Stimulated activated CD4-positive, alpha-beta T cell treated with anti-CD3 and anti-CD28 coated beads, Interleukin-1b, Interleukin-23, amount 100 ng/mL, for 48 hours (primary cell): Measurements from ENCODE around the gene RHO.

Experiments used
- DNase-seq: peaks from one replicate; pipeline ENCODE4 v3.0.0-alpha.2; 2020

The RHO gene

DNA sequence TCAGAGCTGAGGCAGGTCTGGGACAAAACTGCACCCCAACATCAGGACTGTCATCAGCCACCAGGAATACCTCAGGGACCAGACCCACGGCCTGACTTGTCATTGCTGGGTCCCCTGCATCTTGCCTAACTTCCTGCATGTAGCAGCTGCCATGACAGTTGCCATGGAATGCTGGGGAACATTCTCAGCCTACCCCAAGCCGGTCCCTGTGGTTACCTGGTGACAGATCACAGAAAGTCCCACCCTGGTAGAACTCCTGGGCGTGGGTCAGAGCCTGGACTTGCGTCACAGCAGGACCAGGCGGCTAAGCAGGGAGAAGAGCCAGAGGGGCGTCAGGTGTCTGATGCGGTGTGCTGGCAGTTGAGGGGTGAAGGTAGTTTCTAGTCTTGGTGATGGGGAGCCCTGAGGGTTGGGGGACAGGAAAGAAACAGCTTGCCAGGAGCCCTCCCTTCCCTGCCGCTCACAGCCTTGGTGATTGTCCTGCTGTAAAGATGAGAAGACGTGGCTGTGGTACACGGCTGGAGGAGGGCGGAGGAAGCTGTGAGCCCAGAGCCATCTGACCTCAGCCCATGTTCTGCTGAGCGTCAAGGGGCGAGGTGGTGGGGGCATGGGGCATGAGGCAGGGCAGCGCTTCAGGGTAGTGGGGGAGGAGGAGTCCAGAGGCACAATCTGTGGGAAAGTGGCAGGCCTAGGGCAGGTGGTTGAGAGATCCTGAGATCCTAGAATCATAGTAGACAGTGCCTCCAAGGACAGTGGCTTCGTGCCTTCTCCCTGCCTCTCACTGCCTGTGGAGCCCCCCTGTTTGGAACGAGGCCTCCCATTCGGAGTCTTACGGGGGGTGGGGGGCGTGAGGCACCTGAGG lies 19.9 kb downstream of the RHO start:
- DNase-seq, result no peak

DNA sequence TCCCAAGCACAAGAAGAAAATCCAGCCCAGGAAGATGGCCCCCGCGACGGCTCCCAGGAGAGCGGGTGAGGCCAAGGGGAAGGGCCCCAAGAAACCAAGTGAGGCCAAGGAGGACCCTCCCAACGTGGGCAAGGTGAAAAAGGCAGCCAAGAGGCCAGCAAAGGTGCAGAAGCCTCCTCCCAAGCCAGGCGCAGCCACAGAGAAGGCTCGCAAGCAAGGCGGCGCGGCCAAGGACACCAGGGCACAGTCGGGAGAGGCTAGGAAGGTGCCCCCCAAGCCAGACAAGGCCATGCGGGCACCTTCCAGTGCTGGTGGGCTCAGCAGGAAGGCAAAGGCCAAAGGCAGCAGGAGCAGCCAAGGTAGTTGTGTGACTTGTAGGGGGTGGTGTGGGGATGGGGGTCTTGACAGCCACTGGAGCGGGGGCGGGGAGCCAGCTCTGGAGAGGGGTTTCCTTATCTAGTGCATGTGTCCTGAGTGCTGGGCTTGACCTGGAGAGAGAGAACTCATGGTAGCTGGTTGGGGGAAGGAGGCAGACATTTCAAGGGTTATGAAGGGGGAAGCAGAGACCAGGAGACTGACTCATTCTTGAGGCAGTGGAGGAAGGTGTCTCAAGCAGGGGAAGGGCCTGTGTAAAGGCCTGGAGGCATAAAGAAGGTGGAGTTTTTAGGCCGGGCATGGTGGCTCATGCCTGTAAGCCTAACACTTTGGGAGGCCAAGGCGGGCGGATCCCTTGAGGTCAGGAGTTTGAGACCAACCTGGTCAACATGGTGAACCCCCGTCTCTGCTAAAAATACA lies 20.8 kb downstream of the RHO start:
- DNase-seq, result no peak

DNA sequence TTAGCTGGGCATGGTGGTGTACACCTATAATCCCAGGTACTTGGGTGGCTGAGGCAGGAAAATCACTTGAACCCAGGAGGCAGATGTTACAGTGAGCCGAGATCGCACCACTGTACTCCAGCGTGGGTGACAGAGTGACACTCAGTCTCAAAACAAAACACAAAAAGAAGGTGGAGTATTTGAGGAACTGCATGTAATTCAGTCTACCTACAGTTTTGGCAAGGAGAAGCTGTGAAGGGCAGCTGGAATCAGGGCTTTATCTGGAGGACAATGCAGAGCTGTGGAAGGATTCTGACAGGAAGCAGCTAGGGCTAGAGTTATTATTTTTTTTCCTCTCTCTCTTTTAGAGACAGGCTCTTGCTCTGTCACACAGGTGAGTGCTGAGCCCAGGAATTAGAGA lies 21.4 kb downstream of the RHO start:
- no peak for DNase-seq

DNA sequence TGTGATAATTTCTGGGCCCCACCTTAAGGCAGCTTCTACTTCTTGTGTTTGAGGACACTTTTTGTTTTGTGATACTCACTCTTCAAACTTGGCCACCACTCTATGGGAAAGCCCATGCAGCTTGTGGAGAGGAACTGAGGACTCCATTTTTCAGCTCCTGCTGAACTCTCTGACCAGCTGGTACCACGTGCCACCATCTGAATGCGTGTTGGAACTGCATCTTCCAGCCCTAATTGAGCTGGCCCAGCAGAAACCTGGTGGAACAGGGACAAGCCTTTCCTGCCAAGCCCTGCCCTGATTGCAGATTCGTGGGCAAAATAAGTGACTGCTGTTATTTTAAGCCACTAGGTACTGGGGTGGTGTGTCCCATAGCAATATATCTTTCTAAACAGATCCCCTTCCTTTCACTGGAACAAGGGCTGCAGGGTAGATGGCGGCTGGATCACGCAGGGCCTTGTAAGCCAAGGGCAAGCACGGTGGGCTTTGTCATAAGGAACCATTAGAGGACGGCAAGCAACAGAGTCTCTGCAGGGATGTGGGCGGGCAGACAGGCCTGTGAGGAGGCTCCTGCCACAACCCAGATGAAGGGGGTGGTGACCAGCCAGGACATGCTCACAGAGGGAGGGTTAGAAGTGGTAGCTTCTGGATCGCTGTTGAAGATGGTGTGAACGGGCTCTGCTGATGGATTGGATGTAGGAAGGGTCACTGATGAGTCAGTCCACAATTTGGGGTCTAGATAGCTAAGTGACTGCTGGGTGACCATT lies 24.0 kb downstream of the RHO start:
- no peak for DNase-seq

DNA sequence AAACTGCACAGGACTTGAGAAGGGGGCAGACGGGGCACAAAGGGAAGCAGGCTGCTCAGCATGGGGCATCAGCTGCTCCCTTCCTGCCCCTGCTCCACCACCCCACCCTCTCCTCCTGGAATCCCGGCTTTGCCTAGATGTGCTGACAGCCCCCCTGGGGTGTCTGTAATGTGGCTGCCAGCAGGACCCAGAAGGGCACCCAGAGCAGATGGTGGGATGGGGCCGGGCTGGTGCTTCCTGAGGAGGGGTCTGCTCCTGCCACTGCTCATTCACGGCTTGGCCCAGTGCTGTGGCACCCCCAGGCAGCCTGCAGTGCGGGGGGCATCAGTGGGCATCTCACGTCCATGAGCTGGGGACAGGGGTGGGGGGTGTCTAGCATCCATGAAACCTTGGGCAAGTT lies 24.7 kb downstream of the RHO start:
- no peak for DNase-seq

DNA sequence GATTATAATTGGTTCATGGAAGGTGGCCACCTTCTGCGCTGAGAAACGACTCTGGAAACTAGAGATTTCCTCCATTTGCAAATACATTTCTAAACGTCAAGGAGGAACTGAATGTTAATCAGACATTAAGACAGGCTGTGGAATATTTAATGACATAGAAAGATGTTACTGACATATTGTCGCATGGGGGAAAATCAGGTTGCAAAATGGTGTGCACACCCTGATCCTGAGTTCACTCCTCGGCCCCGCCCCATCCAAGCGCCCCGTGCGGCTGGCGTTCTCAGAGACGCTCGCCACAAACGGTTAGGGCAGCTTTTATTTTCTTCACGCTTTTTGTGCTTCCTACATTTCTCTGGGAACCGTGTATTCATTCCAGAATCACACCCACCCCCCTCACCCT lies 25.3 kb downstream of the RHO start:
- no peak for DNase-seq

DNA sequence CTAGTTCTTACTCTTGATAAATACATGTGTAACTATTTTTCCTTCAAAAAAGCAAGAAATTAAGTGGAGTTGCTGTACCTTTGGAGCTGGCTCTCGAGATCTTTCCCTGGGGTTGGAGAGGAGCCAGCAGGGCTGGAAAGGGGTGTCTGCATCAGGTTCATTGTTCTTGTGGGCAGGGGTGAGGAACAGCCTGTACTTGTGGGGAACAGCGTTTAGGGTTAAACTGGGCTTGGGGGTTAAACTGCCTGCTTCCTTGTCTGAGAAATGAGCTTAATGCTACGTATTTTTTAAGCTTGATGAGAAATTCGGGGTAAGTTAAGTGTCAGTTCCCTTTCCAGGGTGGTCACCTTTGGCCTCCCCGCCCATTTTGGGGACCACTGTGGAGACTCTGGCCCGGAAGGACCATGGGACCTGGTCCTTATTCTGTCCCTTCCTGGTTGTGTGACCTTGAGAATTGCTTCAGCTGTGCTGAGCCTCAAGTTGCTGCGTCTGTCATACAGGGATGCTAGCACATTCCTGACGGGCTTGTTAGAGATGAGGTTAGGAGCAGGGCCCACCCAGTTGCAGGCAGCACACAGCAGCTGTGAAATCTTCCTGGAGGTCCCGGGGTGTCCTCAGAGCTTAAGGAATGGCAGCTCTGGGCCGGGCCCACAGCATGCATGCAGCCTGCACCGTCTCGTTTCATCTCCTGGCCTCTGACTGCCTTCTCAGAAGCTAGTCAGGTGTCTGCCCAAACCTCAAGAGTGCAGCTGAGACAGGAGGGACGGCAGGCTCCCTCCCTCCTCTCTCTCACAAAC lies 26.1 kb downstream of the RHO start:
- DNase-seq, result no peak

DNA sequence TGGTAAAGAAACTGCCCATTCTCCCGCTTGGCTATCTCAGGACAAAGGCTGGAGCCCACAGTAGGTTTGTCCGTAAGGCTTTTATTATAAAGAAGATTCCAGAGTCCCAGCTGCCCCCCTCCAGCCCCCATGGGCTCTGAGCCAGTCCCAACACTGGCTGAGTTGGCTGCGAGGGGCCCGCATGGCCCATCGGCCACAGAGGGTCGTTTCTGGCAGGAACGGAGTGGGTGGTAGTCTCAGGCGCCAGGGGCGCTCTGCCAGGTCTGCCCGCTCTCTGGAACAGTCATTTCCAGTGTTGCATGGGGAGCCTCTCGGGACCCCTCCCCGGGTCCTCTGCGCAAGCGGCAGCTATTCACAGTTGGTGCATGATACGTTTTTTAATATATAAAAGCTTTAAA lies 26.7 kb downstream of the RHO start:
- no peak for DNase-seq

DNA sequence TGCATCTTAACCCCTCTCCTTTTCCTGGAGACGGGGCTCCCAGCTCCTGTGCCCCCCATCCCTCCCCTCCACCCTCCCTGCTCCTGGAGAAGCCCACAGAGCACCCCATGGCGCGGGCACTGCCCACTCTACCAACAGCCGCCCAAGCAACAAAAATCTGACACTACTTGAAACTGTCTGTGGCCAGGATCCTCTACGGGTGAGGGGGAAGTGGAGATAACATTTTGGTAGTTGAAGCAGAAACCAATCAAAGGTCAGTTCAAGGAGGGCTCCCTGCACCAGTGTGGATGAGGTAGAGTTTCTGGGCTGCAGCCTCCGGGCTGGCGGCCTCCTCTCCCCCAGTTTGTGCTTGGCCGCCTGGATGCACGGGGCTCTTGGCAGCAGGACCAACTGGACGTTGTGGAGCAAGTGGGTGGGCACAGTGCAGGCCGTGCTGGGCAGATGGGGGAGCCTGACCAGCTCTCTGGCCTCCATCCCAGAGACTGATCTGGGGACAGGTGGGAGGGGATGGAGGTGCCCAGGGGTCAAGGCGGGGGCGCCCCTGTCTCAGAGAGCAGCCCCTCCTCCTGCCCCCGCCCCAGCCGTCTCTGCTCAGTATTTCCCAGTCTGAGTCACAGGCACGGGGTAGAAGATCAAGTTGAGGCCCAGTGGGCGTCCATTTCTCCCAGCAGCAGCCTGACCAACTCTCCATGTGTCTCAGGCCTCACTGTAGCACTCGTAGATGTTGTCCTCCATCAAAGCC lies 27.3 kb downstream of the RHO start:
- no peak for DNase-seq

DNA sequence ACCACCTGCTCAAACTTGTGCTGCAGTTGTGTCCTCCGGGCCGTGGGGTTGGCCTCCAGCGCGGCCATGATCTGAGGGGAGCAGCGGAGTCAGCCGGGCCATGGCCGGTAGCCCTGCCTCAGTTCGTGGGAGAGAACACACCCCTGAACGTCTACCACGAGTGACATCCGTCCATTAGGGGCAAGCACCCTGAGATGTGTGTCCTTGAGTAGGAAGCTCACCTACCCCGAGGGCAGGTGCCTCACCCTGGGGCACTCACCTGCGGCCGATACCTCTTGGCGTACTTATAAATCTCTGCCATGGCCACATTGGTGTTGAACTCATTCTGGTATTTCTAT lies 27.9 kb downstream of the RHO start:
- DNase-seq, result no peak

DNA sequence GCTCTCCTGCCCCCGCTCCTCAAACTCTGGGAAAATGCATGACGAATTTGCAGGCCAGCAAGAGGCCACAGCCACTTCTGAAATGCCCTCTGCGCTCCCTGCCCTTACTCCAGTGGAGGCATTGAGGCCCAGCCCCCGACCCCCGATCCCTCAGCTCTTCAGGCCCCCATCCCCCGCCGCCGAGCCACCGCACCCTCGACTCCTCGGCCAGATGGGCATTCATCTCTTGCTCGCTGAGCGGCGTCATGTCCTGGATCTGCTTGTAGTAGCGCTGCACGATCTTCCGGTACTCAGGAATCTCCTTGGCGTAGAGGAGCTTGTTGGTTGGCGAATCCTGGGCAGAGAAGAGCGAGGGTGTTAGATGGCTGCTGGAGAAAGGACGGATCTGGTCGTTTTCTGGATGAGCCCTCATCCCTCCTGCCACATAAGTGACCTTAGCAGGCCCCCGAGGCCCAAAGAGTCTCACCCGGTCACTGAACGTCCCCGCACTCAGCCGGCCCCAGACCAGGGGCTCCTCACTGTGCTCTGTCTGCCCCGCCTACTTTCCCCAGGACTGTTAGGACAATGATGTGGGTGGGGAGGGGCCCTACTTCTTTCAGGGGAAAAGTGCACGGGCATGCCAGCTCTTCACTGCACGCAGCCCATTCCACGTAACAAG lies 28.6 kb downstream of the RHO start:
- DNase-seq, result no peak

DNA sequence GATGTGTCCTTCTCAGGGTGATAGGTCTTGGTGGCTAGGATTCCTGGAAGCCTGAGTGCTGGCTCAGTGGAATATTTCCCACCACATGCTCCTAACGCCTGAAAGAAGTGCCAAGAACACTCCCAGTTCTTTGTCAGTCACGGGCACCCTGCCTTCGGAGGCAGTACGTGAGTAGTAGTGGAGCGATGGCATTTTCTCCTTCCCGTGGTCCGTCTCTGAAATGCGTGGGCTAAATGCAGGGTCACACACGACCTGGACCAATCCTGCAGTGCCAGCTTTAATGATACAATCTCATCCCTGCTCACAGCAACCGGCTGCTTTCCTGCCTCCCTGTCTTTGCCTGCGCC lies 29.1 kb downstream of the RHO start:
- DNase-seq, result no peak

DNA sequence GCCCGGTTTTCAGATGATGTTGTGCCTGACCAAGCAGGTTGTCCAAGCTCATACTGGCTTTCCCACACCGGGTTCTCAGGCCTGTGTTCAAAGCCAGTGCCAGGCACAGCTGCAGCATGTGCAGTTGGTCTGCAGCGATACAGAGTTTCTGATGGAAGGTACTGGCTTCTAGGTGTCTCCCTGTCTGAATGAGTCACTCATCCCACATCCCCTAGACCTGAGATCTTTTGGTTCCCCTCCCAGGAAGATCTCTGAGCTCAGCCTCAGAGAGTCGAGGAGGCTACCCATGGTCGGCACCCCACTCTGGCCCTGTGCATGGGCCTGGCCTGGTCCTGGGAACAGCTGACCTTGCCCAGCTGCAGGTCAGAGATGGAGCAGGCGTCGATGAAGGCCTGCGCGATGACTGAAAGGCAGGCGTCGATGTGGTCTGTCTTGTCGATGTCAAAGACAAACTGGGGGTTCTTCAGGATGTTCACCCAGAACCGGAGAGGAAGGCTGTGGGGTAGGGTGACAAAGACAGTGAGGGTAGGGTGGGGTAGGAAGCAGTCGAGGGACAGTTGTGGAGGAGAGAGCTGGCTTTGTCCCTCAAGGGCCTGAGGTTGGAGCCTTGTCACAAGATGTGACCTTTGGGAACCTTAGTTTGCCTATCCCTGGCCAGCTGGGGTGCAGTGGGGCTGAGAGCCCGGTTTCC lies 29.8 kb downstream of the RHO start:
- no peak for DNase-seq

DNA sequence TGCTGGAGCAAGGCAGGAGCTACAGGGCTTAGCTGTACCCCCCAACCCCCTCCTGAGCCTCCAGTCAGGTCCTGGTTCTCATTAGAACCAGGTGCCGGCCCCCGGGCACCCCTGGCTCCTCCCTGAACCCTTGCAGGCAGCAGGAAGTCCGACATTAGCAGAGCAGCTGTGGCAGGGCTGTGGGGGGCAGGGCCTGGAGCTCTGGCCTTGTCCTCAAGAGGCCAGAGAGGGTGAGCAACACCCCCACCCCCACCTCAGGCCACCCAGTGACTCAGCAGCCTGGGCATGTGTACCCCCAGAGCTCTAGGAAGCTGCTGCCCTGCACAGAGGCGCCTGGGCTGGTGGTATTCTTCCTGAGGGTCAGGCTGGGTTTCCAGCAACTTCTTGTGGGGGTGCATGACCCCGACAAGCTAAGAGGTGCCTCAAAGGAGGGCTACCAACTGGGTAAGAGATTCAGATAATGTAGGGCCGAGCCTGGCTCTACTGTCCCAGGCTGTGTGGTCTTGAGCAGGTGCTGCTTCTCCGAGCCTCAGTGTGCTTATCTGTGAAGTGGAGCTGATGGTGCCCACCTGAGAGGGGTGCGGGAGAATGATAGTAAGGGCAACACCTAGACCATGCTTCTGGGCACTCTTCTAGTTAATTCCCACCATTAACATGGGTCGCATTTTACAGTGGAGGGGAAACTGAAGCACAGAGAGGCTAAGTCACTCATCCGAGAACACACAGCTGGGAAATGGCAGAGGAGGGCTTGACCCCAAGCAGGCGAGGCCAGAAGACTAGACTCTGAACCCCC lies 30.5 kb downstream of the RHO start:
- DNase-seq, result no peak

DNA sequence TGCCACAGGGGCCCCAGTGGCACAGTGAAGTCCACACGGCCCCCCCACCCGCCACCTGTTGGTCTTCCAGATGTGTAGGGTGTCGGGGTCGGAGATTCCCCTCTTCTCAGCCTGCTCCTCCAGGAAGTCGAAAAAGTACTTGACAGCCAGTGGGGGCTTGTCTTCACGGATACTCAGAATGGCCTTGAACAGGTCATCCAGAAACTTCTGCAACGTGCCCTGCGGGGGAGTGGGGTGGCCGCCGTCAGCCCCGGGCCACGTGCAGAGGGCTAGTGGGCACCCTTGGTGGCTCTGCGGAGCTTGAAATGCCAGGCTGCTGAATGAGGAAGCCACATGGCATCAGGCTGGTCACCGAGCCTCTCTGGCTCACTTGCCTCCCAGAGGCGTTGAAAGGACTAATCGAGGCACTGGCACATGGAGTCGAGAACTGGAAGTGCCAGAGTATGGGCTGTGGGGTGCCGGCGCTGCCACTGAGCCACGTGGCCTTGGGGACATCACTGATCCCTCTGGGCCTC lies 31.2 kb downstream of the RHO start:
- DNase-seq, result no peak

DNA sequence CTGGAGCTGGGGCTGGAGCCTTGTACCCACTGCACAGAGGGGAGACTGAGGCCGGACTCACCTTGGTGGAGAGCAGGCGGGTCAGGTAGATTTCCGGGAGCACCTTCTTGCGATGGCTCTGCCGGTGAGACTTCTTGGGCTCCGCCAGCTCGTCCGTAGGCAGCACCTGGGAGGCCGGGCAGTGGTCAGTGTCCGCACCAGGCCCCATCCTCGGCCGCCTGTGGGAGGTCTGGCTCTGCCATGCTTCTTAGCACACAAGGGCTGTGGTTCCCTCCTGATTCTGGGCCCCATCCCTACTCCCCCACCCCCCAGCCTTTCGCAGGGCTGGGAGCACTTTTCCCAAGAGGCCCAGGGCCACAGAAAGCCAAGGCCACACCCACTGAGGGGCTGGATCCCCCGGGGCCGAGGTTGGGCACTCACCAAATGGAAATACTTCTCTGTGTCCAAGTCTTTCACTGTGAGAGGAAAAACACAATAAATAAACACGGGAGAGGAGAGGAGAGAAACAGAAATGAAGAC lies 31.9 kb downstream of the RHO start:
- DNase-seq, result no peak

DNA sequence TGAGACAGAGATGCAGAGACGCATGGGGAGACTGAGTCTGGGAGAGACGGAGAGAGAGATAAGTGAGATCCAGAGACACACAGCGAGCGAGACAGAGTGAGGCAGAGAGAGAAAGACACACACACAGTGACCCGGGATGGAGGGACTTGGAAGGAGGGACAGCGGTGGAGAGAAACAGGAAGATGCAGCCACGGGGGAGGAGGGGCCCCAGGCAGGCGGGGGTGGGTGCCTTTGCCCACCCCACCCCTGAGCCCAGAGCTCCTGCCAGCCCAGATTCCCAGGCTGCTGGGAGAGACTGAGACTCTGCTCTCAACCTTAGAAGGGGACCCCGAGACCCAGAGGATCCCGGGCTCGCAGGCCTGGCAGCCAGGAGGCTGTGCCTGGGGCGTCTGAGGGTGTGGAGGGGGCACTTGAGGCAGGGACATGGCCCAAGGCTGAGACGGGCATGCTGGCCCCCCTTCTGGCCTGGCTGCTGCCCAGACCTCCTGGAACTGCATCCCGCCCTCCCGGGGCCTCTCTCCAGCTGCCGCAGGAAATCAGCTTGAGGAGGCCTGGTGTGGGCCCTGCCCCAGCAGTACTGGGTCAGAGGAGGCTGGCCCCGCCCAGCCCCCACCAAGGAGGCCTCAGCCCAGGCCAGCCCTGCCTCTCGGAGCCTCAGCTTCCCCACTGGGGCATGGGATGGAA lies 32.6 kb downstream of the RHO start:
- DNase-seq, result no peak

DNA sequence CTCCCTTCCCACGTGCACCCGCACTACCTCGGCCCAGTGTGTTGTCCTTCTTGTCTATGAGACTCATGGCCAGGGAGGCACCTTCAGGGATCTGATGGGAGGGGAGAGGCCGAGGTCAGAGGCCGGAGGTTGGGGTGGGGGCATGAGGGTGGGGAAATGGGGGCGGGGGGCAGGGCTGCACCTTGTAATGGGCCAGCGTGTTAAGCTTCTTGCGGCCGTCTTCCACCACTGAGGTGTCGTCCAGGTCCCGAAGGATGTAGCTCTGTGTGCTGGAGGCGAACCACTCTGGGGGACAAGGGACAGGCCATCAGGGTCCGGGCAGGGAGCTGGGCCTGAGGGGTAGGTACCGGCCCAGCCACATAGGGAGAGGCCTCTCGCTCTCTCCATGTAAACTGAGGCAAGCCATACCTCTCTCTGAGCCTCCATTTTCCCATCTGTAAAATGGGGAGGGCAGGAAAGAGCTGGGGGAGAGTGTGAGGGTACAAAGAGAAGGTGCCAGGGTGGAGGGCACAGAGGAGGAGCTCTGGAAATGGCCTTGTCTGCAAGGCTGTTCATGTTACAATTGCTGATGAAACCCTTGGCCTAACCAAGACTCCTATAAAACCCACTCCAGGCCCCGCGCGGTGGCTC lies 33.3 kb downstream of the RHO start:
- DNase-seq, result no peak

DNA sequence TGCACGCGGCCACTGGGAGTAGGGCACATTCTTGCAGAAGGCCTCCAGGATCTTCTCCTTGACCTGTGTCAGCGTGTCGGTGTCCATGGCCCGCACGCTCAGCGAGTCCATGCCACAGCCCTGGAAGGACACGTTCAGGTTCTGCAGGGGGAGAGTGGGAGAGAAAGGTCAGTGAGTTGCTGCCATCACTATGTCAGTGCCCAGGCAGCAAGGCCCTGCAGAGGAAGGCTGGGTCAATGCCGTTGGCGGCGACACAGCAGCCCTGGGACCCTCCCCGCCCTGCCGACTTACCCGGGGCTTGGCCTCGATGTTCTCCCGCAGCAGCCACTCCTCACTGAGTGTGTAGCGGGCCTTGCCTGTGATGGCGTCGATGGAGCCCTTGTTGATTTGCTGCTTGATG lies 34.4 kb downstream of the RHO start:
- DNase-seq, result no peak
